HEK293 (cell line): Measurements from ENCODE around the gene ZNF224.
A peak's percentile ranks its signal among the peaks of the same experiment; 100 is the strongest.

Source experiments
- REPIN1 ChIP-seq: fragments of 450-650 bp; formaldehyde crosslinking; IDR thresholded peaks from 2 replicates; pipeline ENCODE4 v1.5.1; 2017; ENCODE audit warnings: missing biosample characterization, missing genetic modification characterization, low read depth
- SCRT1 ChIP-seq: fragments of 450-650 bp; formaldehyde crosslinking; IDR thresholded peaks from 2 replicates; pipeline ENCODE4 v1.5.1; 2016; ENCODE audit warnings: missing biosample characterization, missing genetic modification characterization, borderline replicate concordance
- ZNF169 ChIP-seq: fragments of 450-650 bp; formaldehyde crosslinking; IDR thresholded peaks from 2 replicates; pipeline ENCODE4 v1.5.1; 2016; ENCODE audit warnings: missing biosample characterization, missing genetic modification characterization
- ZNF324 ChIP-seq: fragments of 450-650 bp; formaldehyde crosslinking; IDR thresholded peaks from 2 replicates; pipeline ENCODE4 v1.5.1; 2016; ENCODE audit warnings: missing biosample characterization, missing genetic modification characterization
- ZNF335 ChIP-seq: fragments of 450-650 bp; formaldehyde crosslinking; conservative IDR thresholded peaks from 2 replicates; pipeline ENCODE4 v1.5.1; 2016; ENCODE audit warnings: missing biosample characterization, missing genetic modification characterization
- TF ChIP-seq, protein P1 (sequence below): fragments of 450-650 bp; formaldehyde crosslinking; IDR thresholded peaks from 2 replicates; pipeline ENCODE4 v1.5.1; 2016; ENCODE audit warnings: missing biosample characterization, missing genetic modification characterization
- TF ChIP-seq, protein P2 (sequence below): fragments of 450-650 bp; formaldehyde crosslinking; IDR thresholded peaks from 2 replicates; pipeline ENCODE4 v1.5.1; 2016; ENCODE audit warnings: missing biosample characterization, missing genetic modification characterization
- TF ChIP-seq, protein P3 (sequence below): fragments of 450-650 bp; formaldehyde crosslinking; IDR thresholded peaks from 2 replicates; pipeline ENCODE4 v1.5.1; 2016; ENCODE audit warnings: missing biosample characterization, missing genetic modification characterization
- TF ChIP-seq, protein P4 (sequence below): fragments of 450-650 bp; formaldehyde crosslinking; IDR thresholded peaks from 2 replicates; pipeline ENCODE4 v1.5.1; 2016; ENCODE audit warnings: missing biosample characterization, missing genetic modification characterization

DNA sequence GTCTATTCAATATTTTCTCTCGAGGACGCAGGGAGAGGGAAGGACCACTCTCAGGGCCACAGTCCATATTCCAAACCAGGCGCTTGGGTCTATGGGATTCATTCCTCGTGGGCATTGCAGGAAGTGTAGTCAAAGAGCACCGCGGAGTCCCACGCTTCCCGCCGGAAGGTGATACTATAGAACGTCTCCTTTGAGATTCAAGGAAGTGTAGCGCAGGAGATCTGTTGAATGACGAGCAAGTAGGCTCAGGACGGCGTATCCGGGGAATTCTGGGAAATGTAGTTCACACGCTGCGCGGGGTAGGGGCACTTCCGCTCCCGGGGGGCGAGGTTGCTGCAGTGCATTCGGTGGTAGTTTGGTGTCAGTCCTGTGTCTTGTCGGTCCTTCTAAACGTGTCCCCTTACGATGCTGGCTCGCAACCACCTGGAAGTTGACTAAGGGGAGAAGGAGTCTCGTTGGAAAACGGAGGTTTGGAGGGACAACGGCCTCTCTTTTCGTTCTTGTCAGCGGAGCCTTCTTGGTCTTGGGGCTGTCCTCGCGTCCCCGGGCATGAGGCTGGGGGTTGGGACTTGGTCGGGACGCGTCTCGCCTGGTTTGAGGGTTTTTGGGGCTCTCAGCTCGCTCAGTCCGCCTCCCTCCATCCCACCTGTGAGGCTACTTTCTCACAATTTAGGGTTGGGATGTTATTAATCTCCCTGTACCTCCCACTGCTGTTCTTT, 22.2 kb upstream of the ZNF224 start, which contains the start of gene ZNF284:
- TF ChIP-seq ZNF169 (tag by site-specific recombination) (no peak), SCRT1 (tag by site-specific recombination) (peak; percentile 98), ZNF324 (peak; percentile 72; the same call in 1 of the 2 replicates), ZNF335 (tag by site-specific recombination) (peak; percentile 100), REPIN1 (tag by site-specific recombination) (peak; percentile 75; the same call in 1 of the 2 replicates)
- TF ChIP-seq, protein P1, sequence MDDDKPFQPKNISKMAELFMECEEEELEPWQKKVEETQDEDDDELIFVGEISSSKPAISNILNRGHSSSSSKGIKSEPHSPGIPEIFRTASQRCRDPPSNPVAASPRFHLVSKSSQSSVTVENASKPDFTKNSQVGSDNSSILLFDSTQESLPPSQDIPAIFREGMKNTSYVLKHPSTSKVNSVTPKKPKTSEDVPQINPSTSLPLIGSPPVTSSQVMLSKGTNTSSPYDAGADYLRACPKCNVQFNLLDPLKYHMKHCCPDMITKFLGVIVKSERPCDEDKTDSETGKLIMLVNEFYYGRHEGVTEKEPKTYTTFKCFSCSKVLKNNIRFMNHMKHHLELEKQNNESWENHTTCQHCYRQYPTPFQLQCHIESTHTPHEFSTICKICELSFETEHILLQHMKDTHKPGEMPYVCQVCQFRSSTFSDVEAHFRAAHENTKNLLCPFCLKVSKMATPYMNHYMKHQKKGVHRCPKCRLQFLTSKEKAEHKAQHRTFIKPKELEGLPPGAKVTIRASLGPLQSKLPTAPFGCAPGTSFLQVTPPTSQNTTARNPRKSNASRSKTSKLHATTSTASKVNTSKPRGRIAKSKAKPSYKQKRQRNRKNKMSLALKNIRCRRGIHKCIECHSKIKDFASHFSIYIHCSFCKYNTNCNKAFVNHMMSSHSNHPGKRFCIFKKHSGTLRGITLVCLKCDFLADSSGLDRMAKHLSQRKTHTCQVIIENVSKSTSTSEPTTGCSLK (tag by site-specific recombination), result no peak; the same call in 1 of the 2 replicates
- TF ChIP-seq, protein P2, sequence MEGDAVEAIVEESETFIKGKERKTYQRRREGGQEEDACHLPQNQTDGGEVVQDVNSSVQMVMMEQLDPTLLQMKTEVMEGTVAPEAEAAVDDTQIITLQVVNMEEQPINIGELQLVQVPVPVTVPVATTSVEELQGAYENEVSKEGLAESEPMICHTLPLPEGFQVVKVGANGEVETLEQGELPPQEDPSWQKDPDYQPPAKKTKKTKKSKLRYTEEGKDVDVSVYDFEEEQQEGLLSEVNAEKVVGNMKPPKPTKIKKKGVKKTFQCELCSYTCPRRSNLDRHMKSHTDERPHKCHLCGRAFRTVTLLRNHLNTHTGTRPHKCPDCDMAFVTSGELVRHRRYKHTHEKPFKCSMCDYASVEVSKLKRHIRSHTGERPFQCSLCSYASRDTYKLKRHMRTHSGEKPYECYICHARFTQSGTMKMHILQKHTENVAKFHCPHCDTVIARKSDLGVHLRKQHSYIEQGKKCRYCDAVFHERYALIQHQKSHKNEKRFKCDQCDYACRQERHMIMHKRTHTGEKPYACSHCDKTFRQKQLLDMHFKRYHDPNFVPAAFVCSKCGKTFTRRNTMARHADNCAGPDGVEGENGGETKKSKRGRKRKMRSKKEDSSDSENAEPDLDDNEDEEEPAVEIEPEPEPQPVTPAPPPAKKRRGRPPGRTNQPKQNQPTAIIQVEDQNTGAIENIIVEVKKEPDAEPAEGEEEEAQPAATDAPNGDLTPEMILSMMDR (tag by site-specific recombination), result no peak; the same call in 1 of the 2 replicates
- TF ChIP-seq, protein P3, sequence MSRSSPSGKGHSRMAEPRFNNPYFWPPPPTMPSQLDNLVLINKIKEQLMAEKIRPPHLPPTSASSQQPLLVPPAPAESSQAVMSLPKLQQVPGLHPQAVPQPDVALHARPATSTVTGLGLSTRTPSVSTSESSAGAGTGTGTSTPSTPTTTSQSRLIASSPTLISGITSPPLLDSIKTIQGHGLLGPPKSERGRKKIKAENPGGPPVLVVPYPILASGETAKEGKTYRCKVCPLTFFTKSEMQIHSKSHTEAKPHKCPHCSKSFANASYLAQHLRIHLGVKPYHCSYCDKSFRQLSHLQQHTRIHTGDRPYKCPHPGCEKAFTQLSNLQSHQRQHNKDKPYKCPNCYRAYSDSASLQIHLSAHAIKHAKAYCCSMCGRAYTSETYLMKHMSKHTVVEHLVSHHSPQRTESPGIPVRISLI (tag by site-specific recombination), result no peak
- TF ChIP-seq, protein P4, sequence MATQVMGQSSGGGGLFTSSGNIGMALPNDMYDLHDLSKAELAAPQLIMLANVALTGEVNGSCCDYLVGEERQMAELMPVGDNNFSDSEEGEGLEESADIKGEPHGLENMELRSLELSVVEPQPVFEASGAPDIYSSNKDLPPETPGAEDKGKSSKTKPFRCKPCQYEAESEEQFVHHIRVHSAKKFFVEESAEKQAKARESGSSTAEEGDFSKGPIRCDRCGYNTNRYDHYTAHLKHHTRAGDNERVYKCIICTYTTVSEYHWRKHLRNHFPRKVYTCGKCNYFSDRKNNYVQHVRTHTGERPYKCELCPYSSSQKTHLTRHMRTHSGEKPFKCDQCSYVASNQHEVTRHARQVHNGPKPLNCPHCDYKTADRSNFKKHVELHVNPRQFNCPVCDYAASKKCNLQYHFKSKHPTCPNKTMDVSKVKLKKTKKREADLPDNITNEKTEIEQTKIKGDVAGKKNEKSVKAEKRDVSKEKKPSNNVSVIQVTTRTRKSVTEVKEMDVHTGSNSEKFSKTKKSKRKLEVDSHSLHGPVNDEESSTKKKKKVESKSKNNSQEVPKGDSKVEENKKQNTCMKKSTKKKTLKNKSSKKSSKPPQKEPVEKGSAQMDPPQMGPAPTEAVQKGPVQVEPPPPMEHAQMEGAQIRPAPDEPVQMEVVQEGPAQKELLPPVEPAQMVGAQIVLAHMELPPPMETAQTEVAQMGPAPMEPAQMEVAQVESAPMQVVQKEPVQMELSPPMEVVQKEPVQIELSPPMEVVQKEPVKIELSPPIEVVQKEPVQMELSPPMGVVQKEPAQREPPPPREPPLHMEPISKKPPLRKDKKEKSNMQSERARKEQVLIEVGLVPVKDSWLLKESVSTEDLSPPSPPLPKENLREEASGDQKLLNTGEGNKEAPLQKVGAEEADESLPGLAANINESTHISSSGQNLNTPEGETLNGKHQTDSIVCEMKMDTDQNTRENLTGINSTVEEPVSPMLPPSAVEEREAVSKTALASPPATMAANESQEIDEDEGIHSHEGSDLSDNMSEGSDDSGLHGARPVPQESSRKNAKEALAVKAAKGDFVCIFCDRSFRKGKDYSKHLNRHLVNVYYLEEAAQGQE (tag by site-specific recombination), result 0 out of 2 replicates have a peak, but pooled peaks have one; percentile 69
